GM18951 (cell line): ENCODE measurements around the gene FLNC.

Experiments used
- POLR2A ChIP-seq: IDR thresholded peaks from 4 replicates; pipeline ENCODE4 v1.6.1; 2011; ENCODE audit warnings: mild to moderate bottlenecking; ENCODE audit not compliant: insufficient read length, insufficient read depth; ENCODE audit errors: extremely low read depth
- in situ Hi-C: fragments of 300-500 bp; cut with MboI; formaldehyde crosslinking; loops from one replicate; pipeline ENCODE4 v1.12.0; 2022; ENCODE audit warnings: low sequenced_read_pairs, mixed read lengths, inconsistent platforms; ENCODE audit not compliant: unreplicated experiment

The FLNC gene

GRCh38 chr7:128888039-128888755, 58.0 kb downstream of the FLNC start:
- TF ChIP-seq POLR2A: no peak
- in situ Hi-C loops: no loop called here

- TF ChIP-seq POLR2A: no peak
- in situ Hi-C loops: no loop called here
These were observed 58.5 kb downstream of the FLNC start for GRCh38 chr7:128888756-128889095.

GRCh38 chr7:128889121-128889520, 58.9 kb downstream of the FLNC start:
- no peak for TF ChIP-seq POLR2A
- in situ Hi-C loops: no loop called here

GRCh38 chr7:128890306-128891109, 60.3 kb downstream of the FLNC start:
- no peak for TF ChIP-seq POLR2A
- in situ Hi-C loops: no loop called here

- TF ChIP-seq POLR2A: no peak
- in situ Hi-C loops: no loop called here
These were observed 61.1 kb downstream of the FLNC start for GRCh38 chr7:128891110-128891941.

- in situ Hi-C loops: no loop called here
These were observed 61.7 kb downstream of the FLNC start for GRCh38 chr7:128891942-128892269.

GRCh38 chr7:128892521-128893250, 62.5 kb downstream of the FLNC start:
- no peak for TF ChIP-seq POLR2A
- in situ Hi-C loops: no loop called here

More at GRCh38 chr7:128891942-128892269, 61.7 kb downstream of the FLNC start:
- TF ChIP-seq POLR2A: no peak

GRCh38 chr7:128893251-128894100, 63.3 kb downstream of the FLNC start:
- no peak for TF ChIP-seq POLR2A
- in situ Hi-C loops: no loop called here

GRCh38 chr7:128894101-128894440, 63.9 kb downstream of the FLNC start:
- TF ChIP-seq POLR2A: no peak
- in situ Hi-C loops: no loop called here

- no peak for TF ChIP-seq POLR2A
- in situ Hi-C loops: no loop called here
These were observed 65.1 kb downstream of the FLNC start for GRCh38 chr7:128895320-128895719.

GRCh38 chr7:128899392-128899791, 69.2 kb downstream of the FLNC start:
- in situ Hi-C loops: no loop called here
- TF ChIP-seq POLR2A: no peak

- TF ChIP-seq POLR2A: no peak
- in situ Hi-C loops: loop anchor here (10.0 kb wide), 1 partner anchor 195 kb away; no protein-coding TSS in a partner anchor
These were observed 70.0 kb downstream of the FLNC start for GRCh38 chr7:128900237-128900636.
